Large intestine (tissue), 3 donors: ENCODE measurements around the gene SOX11. TPM values are rescaled to one million over a fixed set of nuclear protein-coding genes. Genes with fewer than 3 reads are reported as not detected.

Source experiments
- DNase-seq, 2 donors: peaks; one replicate each; pipeline versions ENCODE4 v3.0.0 to v3.0.0-alpha.2; 2013
- H3K27ac ChIP-seq: one replicate; pipeline ENCODE4 v1.5.1; 2013; ENCODE audit warnings: low read length
- H3K27me3 ChIP-seq: 2 replicates; pipeline ENCODE4 v1.6.1; 2013; ENCODE audit warnings: low read length; ENCODE audit not compliant: control insufficient read depth, insufficient read depth
- H3K36me3 ChIP-seq: 2 replicates; pipeline ENCODE4 v1.6.1; 2013; ENCODE audit warnings: low read length; ENCODE audit not compliant: control insufficient read depth, insufficient read depth
- H3K4me1 ChIP-seq: one replicate; pipeline ENCODE4 v1.6.1; 2013; ENCODE audit warnings: low read length; ENCODE audit not compliant: control insufficient read depth, insufficient read depth
- H3K4me3 ChIP-seq: one replicate; pipeline ENCODE4 v1.5.1; 2013; ENCODE audit warnings: low read length
- H3K9me3 ChIP-seq: one replicate; pipeline ENCODE4 v1.6.1; 2013; ENCODE audit warnings: mild to moderate bottlenecking, low read depth, low read length, moderate library complexity; ENCODE audit not compliant: control insufficient read depth
- WGBS: methylation state at CpG from one replicate; pipeline ENCODE4 v1.1.5; 2013; ENCODE audit warnings: low lambda C conversion rate; ENCODE audit not compliant: insufficient coverage; 5-methylcytosine and 5-hydroxymethylcytosine counted together
- polyA plus RNA-seq: library from polyadenylated mRNA; unstranded; fragments of 120-200 nt; gene quantifications from one replicate; pipeline ENCODE4 v1.2.1, GENCODE V29; 2013

The SOX11 gene
- polyA plus RNA-seq, 1 donor: 3.1 TPM

- peaks cover 59% of the 10 kb centered on the region for H3K27me3 ChIP-seq
- peak overlapping the region; percentile 60 for H3K27ac ChIP-seq
- peak overlapping the region; percentile 39 for H3K4me3 ChIP-seq
- 0% methylated on average over 1 of the region's 25 CpGs for WGBS
- H3K36me3 ChIP-seq: no peaks in the 10 kb centered on the region
- no peak for DNase-seq
- peaks cover 3% of the 10 kb centered on the region for H3K4me1 ChIP-seq
- peaks cover 4% of the 10 kb centered on the region for H3K9me3 ChIP-seq
Measured at GRCh38 chr2:5690718-5691220, 1.4 kb upstream of the SOX11 start.

- Histone ChIP-seq H3K9me3 (peaks cover 6% of the 10 kb centered on the region), H3K27me3 (peaks cover 63% of the 10 kb centered on the region), H3K4me3 (peak overlapping the region; percentile 39), H3K27ac (peak overlapping the region; percentile 60), H3K36me3 (no peaks in the 10 kb centered on the region), H3K4me1 (peaks cover 3% of the 10 kb centered on the region)
- no CpG with 5 or more reads among the region's 83 CpGs for WGBS
- peak in 1 of 2 donors; percentile 62 for DNase-seq
Measured at GRCh38 chr2:5691221-5691984, 781 bp upstream of the SOX11 start.

- DNase-seq: peak in 1 of 2 donors; percentile 50
- H3K27ac ChIP-seq: peak overlapping the region; percentile 59
Measured at GRCh38 chr2:5692561-5693286, 540 bp downstream of the SOX11 start.

GRCh38 chr2:5693287-5694201 lies 1.4 kb downstream of the SOX11 start:
- peak in 1 of 2 donors; percentile 48 for DNase-seq
- Histone ChIP-seq H3K4me1 (peaks cover 3% of the 10 kb centered on the region), H3K27ac (no peak overlapping the region), H3K27me3 (peaks cover 74% of the 10 kb centered on the region), H3K9me3 (peaks cover 6% of the 10 kb centered on the region), H3K4me3 (peak overlapping the region; percentile 53), H3K36me3 (no peaks in the 10 kb centered on the region)
- WGBS: 0% methylated on average over 1 of the region's 102 CpGs

More at GRCh38 chr2:5692561-5693286, 540 bp downstream of the SOX11 start:
- H3K36me3 ChIP-seq: no peaks in the 10 kb centered on the region
- peaks cover 6% of the 10 kb centered on the region for H3K9me3 ChIP-seq
- peaks cover 71% of the 10 kb centered on the region for H3K27me3 ChIP-seq
- peak overlapping the region; percentile 55 for H3K4me3 ChIP-seq
- H3K4me1 ChIP-seq: peaks cover 3% of the 10 kb centered on the region
- WGBS: no CpG with 5 or more reads among the region's 69 CpGs

GRCh38 chr2:5694306-5694705 lies 2.1 kb downstream of the SOX11 start:
- WGBS: 0% methylated on average over 2 of the region's 9 CpGs
- no peaks in the 10 kb centered on the region for H3K36me3 ChIP-seq

GRCh38 chr2:5695654-5696403 lies 3.6 kb downstream of the SOX11 start:
- WGBS: no CpG with 5 or more reads among the region's 49 CpGs
- H3K9me3 ChIP-seq: peaks cover 6% of the 10 kb centered on the region
- peaks cover 57% of the 10 kb centered on the region for H3K27me3 ChIP-seq
- H3K27ac ChIP-seq: peak overlapping the region; percentile 55
- no peaks in the 10 kb centered on the region for H3K36me3 ChIP-seq
- H3K4me3 ChIP-seq: peak overlapping the region; percentile 38
- DNase-seq: peak in 1 of 2 donors; percentile 42
- peaks cover 3% of the 10 kb centered on the region for H3K4me1 ChIP-seq

More at GRCh38 chr2:5694306-5694705, 2.1 kb downstream of the SOX11 start:
- H3K27ac ChIP-seq: no peak overlapping the region
- H3K4me3 ChIP-seq: peak overlapping the region; percentile 53
- peaks cover 70% of the 10 kb centered on the region for H3K27me3 ChIP-seq
- no peak for DNase-seq
- peaks cover 3% of the 10 kb centered on the region for H3K4me1 ChIP-seq
- peaks cover 6% of the 10 kb centered on the region for H3K9me3 ChIP-seq

- peaks cover 3% of the 10 kb centered on the region for H3K4me1 ChIP-seq
- H3K9me3 ChIP-seq: peaks cover 6% of the 10 kb centered on the region
- DNase-seq: peak in 1 of 2 donors; percentile 53
- H3K27ac ChIP-seq: peak overlapping the region; percentile 55
- no CpG with 5 or more reads among the region's 65 CpGs for WGBS
- H3K36me3 ChIP-seq: no peaks in the 10 kb centered on the region
- H3K4me3 ChIP-seq: peak overlapping the region; percentile 41
- peaks cover 52% of the 10 kb centered on the region for H3K27me3 ChIP-seq
Measured at GRCh38 chr2:5696404-5696944, 4.3 kb downstream of the SOX11 start.

GRCh38 chr2:5696945-5697521 lies 4.8 kb downstream of the SOX11 start:
- Histone ChIP-seq H3K36me3 (no peaks in the 10 kb centered on the region), H3K27ac (peak overlapping the region; percentile 52), H3K4me3 (peak overlapping the region; percentile 41), H3K4me1 (peaks cover 3% of the 10 kb centered on the region), H3K27me3 (peaks cover 49% of the 10 kb centered on the region), H3K9me3 (peaks cover 6% of the 10 kb centered on the region)
- WGBS: no CpG with 5 or more reads among the region's 49 CpGs
- peak in 1 of 2 donors; percentile 64 for DNase-seq

GRCh38 chr2:5697562-5697961 lies 5.4 kb downstream of the SOX11 start:
- H3K36me3 ChIP-seq: no peaks in the 10 kb centered on the region
- WGBS: no CpG with 5 or more reads among the region's 8 CpGs
- H3K4me3 ChIP-seq: peak overlapping the region; percentile 41
- peaks cover 3% of the 10 kb centered on the region for H3K4me1 ChIP-seq
- DNase-seq: no peak
- H3K9me3 ChIP-seq: peaks cover 6% of the 10 kb centered on the region
- no peak overlapping the region for H3K27ac ChIP-seq
- peaks cover 45% of the 10 kb centered on the region for H3K27me3 ChIP-seq
